ENCODE measurements around the gene MAT2B. TPM values are rescaled to one million over a fixed set of nuclear protein-coding genes. Genes with fewer than 3 reads are reported as not detected.

The MAT2B gene
- total and polyA plus RNA-seq, 9 of the 15 experiments (the other 6 are each of a cell fraction or from before 2014, with no cell fraction given), result 32.0 to 57.7 (median 43.6) TPM

DNA sequence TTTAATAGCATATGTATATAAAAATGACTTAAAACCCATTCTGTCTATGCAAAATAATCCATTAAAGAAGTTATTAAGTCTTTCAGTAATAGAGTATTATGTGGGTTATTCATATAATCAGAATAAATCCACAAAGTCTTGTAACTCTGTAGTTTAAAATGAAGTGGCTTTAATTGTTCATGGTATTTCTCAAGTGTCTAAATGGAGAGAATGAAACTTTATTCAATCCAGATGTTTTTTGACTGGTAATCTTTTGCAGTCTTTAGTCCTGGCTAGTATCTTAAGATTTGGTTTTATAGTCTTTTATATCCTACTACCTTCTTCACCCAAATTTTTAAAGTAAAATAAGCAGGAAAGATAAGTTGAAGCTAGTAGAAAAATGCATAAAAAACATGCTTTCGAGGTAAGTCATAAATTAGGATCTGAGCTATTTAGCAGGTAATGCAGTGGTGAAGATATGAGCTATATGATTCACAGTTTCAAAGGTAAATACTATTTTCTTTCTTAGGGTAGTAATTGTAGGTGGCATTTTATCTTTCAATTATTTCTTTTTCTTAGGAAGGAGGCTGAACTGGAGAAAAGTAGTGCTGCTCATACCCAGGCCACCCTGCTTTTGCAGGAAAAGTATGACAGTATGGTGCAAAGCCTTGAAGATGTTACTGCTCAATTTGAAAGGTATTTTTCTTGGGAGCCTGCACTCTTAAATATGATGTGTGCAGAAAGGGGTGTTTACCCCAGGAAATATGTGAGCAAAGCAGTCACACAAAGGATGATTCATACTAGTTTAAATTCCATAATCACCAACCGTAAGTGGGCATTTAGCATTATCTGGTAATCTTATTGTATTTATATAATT lies 27.1 kb upstream of the MAT2B start:
- ATAC-seq (no peak), FAIRE-seq (no peak), DNase-seq (ENCODE audit: extremely low read depth in 1 of 4, low spot score in 3 of 4) (no peak)
- Histone ChIP-seq H4K20me1 (replicated peaks; ENCODE audit: control insufficient read depth, insufficient read depth, low read length) (no peaks in the 10 kb centered on the region), H3K79me2 (ENCODE audit: control insufficient read depth, insufficient read depth, low read length) (no peaks in the 10 kb centered on the region), H3K9me3 (replicated peaks; ENCODE audit: control insufficient read depth, insufficient read depth, low read depth, low read length) (no peaks in the 10 kb centered on the region), H2AFZ (ENCODE audit: low read depth, low read length) (no peak overlapping the region), H3K4me2 (ENCODE audit: insufficient read depth, low read length) (no peak overlapping the region), H3K27ac (ENCODE audit: extremely low read depth, low read depth, low read length) (no peak overlapping the region), H3K4me1 (replicated peaks in 1 of 2; ENCODE audit: control insufficient read depth in 2 of 2, insufficient read depth in 2 of 2, low read length in 2 of 2) (no peaks in the 10 kb centered on the region), H3K27me3 (ENCODE audit: control insufficient read depth in 2 of 2, insufficient read depth in 2 of 2, low read length in 2 of 2) (no peaks in the 10 kb centered on the region), H3K9ac (ENCODE audit: insufficient read depth in 1 of 2, low read depth in 2 of 2, low read length in 2 of 2) (no peak overlapping the region), H3K9me1 (ENCODE audit: control insufficient read depth, insufficient read depth, low read length) (no peaks in the 10 kb centered on the region), H3K4me3 (no peak overlapping the region), H3K36me3 (ENCODE audit: control insufficient read depth, insufficient read depth, low read length) (peaks cover 91% of the 10 kb centered on the region)
- ChIA-PET CTCF (ENCODE audit: low intra/inter-chr PET ratio) (no interaction called here), POLR2A (interaction anchor here (1.2 to 1.6 kb wide), 2 partner anchors 10 to 17 kb away, joined by 3 to 6 read pairs; no protein-coding TSS in a partner anchor)
- BruUV-seq (replicated peaks), result no TSS peak
- WGBS (ENCODE audit: insufficient coverage, low coverage, missing lambda C conversion rate), result 90% methylated on average over 2 of the region's 2 CpGs
- in situ Hi-C loops (cut with MboI) (no loop called here), intact Hi-C loops (cut with micrococcal nuclease) (no loop called here)
- no peak for TF ChIP-seq DDX20 (tag; IDR thresholded peaks at IDR 0.05; ENCODE audit: low read depth)
- TF ChIP-seq MCM3 (IDR thresholded peaks at IDR 0.05), result no peak
- TF ChIP-seq SNIP1 (IDR thresholded peaks at IDR 0.05; ENCODE audit: low read depth), result no peak
- TF ChIP-seq NFE2 (IDR thresholded peaks at IDR 0.05; ENCODE audit: low read depth), result no peak
- TF ChIP-seq RCOR1 (IDR thresholded peaks at IDR 0.05; ENCODE audit: borderline replicate concordance in 1 of 2, low read depth in 2 of 2, low read length in 2 of 2), result no peak
- TF ChIP-seq, protein P1, sequence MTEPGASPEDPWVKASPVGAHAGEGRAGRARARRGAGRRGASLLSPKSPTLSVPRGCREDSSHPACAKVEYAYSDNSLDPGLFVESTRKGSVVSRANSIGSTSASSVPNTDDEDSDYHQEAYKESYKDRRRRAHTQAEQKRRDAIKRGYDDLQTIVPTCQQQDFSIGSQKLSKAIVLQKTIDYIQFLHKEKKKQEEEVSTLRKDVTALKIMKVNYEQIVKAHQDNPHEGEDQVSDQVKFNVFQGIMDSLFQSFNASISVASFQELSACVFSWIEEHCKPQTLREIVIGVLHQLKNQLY (CRISPR knock-in tag; conservative IDR thresholded peaks at IDR 0.05), result no peak
- no peak for TF ChIP-seq SUPT5H (IDR thresholded peaks at IDR 0.05)
- TF ChIP-seq, protein P2, sequence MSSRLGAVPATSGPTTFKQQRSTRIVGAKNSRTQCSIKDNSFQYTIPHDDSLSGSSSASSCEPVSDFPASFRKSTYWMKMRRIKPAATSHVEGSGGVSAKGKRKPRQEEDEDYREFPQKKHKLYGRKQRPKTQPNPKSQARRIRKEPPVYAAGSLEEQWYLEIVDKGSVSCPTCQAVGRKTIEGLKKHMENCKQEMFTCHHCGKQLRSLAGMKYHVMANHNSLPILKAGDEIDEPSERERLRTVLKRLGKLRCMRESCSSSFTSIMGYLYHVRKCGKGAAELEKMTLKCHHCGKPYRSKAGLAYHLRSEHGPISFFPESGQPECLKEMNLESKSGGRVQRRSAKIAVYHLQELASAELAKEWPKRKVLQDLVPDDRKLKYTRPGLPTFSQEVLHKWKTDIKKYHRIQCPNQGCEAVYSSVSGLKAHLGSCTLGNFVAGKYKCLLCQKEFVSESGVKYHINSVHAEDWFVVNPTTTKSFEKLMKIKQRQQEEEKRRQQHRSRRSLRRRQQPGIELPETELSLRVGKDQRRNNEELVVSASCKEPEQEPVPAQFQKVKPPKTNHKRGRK (tag; IDR thresholded peaks at IDR 0.05), result no peak
- no peak for TF ChIP-seq PHF8 (IDR thresholded peaks at IDR 0.05; ENCODE audit: borderline replicate concordance, low read length)
- TF ChIP-seq KAT7 (CRISPR knock-in tag; IDR thresholded peaks at IDR 0.05; ENCODE audit: borderline replicate concordance), result no peak
- no peak for TF ChIP-seq NFE2L1 (tag; IDR thresholded peaks at IDR 0.05; ENCODE audit: borderline replicate concordance, low read depth)
- no peak for TF ChIP-seq WHSC1 (IDR thresholded peaks at IDR 0.05; ENCODE audit: low read length)
- TF ChIP-seq, protein P3, sequence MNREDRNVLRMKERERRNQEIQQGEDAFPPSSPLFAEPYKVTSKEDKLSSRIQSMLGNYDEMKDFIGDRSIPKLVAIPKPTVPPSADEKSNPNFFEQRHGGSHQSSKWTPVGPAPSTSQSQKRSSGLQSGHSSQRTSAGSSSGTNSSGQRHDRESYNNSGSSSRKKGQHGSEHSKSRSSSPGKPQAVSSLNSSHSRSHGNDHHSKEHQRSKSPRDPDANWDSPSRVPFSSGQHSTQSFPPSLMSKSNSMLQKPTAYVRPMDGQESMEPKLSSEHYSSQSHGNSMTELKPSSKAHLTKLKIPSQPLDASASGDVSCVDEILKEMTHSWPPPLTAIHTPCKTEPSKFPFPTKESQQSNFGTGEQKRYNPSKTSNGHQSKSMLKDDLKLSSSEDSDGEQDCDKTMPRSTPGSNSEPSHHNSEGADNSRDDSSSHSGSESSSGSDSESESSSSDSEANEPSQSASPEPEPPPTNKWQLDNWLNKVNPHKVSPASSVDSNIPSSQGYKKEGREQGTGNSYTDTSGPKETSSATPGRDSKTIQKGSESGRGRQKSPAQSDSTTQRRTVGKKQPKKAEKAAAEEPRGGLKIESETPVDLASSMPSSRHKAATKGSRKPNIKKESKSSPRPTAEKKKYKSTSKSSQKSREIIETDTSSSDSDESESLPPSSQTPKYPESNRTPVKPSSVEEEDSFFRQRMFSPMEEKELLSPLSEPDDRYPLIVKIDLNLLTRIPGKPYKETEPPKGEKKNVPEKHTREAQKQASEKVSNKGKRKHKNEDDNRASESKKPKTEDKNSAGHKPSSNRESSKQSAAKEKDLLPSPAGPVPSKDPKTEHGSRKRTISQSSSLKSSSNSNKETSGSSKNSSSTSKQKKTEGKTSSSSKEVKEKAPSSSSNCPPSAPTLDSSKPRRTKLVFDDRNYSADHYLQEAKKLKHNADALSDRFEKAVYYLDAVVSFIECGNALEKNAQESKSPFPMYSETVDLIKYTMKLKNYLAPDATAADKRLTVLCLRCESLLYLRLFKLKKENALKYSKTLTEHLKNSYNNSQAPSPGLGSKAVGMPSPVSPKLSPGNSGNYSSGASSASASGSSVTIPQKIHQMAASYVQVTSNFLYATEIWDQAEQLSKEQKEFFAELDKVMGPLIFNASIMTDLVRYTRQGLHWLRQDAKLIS (CRISPR knock-in tag; IDR thresholded peaks at IDR 0.05), result no peak
- TF ChIP-seq, protein P4, sequence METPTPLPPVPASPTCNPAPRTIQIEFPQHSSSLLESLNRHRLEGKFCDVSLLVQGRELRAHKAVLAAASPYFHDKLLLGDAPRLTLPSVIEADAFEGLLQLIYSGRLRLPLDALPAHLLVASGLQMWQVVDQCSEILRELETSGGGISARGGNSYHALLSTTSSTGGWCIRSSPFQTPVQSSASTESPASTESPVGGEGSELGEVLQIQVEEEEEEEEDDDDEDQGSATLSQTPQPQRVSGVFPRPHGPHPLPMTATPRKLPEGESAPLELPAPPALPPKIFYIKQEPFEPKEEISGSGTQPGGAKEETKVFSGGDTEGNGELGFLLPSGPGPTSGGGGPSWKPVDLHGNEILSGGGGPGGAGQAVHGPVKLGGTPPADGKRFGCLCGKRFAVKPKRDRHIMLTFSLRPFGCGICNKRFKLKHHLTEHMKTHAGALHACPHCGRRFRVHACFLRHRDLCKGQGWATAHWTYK (CRISPR knock-in tag; IDR thresholded peaks at IDR 0.05), result no peak

All from K562 (cell line).